Lower leg skin (tissue), 3 donors: ENCODE results near the gene MAPKAPK5.

Experiments used
- POLR2A ChIP-seq, 2 donors: fragments of 450-650 bp; IDR thresholded peaks; one replicate each; pipeline ENCODE4 v1.6.1; 2016 to 2017; ENCODE audit warnings: antibody characterized with exemption in 2 of 2, mild to moderate bottlenecking in 1 of 2, moderate library complexity in 1 of 2
- TF ChIP-seq, protein P1 (sequence below), 3 donors: fragments of 450-650 bp; IDR thresholded peaks; one replicate each; pipeline ENCODE4 v1.5.1; 2016; ENCODE audit warnings: antibody characterized with exemption in 3 of 3, mild to moderate bottlenecking in 3 of 3, moderate library complexity in 2 of 3

GRCh38 chr12:111870216-111870615, 28.2 kb downstream of the MAPKAPK5 start:
- TF ChIP-seq, protein P1, sequence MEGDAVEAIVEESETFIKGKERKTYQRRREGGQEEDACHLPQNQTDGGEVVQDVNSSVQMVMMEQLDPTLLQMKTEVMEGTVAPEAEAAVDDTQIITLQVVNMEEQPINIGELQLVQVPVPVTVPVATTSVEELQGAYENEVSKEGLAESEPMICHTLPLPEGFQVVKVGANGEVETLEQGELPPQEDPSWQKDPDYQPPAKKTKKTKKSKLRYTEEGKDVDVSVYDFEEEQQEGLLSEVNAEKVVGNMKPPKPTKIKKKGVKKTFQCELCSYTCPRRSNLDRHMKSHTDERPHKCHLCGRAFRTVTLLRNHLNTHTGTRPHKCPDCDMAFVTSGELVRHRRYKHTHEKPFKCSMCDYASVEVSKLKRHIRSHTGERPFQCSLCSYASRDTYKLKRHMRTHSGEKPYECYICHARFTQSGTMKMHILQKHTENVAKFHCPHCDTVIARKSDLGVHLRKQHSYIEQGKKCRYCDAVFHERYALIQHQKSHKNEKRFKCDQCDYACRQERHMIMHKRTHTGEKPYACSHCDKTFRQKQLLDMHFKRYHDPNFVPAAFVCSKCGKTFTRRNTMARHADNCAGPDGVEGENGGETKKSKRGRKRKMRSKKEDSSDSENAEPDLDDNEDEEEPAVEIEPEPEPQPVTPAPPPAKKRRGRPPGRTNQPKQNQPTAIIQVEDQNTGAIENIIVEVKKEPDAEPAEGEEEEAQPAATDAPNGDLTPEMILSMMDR (IDR thresholded peaks at IDR 0.05) = no peak
- TF ChIP-seq POLR2A (IDR thresholded peaks at IDR 0.05) = no peak
